Measurements from ENCODE around the gene MYCBP2.

- no peak for TF ChIP-seq CTCF (IDR thresholded peaks at IDR 0.05)
- no peak for TF ChIP-seq POLR2A (IDR thresholded peaks at IDR 0.05)
These were observed 310.6 kb downstream of the MYCBP2 start for GRCh38 chr13:77016251-77016812.
